PC-9 (cell line): ENCODE results near the gene GAB2. TPM values are rescaled to one million over a fixed set of nuclear protein-coding genes. Genes with fewer than 3 reads are reported as not detected.

Experiments
- BruUV-seq: library from RNA; stranded (reverse); fragments of 400-500 nt; replicated peaks from 2 replicates; lab custom pipeline; 2021; lab: Mats Ljungman, UMichigan
- CTCF ChIA-PET: fragments of 300-600 bp; sonication (Branson Sonifier 250); formaldehyde crosslinking; loops from one replicate; lab custom pipeline; 2022; ENCODE audit warnings: antibody characterized with exemption; lab: Charles Lee
- POLR2A ChIA-PET: fragments of 300-600 bp; sonication (Branson Sonifier 250); formaldehyde crosslinking; loops from one replicate; lab custom pipeline; 2022; ENCODE audit warnings: antibody characterized with exemption; ENCODE audit not compliant: unreplicated experiment; lab: Charles Lee
- DNase-seq, 2 experiments: peaks; one replicate each; pipeline versions ENCODE4 v3.0.0 to v3.0.0-alpha.2; 2015 to 2022; ENCODE audit warnings: mixed read lengths in 1 of 2
- H2AFZ ChIP-seq: fragments of 200-600 bp; sonication (generic); 2 replicates; pipeline ENCODE4 v1.8.1; 2017; ENCODE audit warnings: antibody characterized with exemption
- H3F3A ChIP-seq: fragments of 200-600 bp; sonication (generic); 2 replicates; pipeline ENCODE4 v1.8.1; 2017; ENCODE audit warnings: antibody characterized with exemption, mild to moderate bottlenecking, low read depth; ENCODE audit not compliant: insufficient read depth
- H3K27ac ChIP-seq: fragments of 200-600 bp; sonication (generic); 2 replicates; pipeline ENCODE4 v1.6.1; 2016; ENCODE audit warnings: mixed run types
- H3K27me3 ChIP-seq: fragments of 200-600 bp; sonication (generic); 2 replicates; pipeline ENCODE4 v1.6.1; 2016; ENCODE audit warnings: low read depth, mixed run types; ENCODE audit not compliant: insufficient read depth
- H3K36me3 ChIP-seq: fragments of 200-600 bp; sonication (generic); 2 replicates; pipeline ENCODE4 v1.6.1; 2016; ENCODE audit warnings: low read depth, mixed run types
- H3K4me1 ChIP-seq: fragments of 200-600 bp; sonication (generic); replicated peaks from 2 replicates; pipeline ENCODE4 v1.6.1; 2016; ENCODE audit warnings: mixed run types; ENCODE audit not compliant: insufficient read depth
- H3K4me2 ChIP-seq: fragments of 200-600 bp; sonication (generic); 2 replicates; pipeline ENCODE4 v1.6.1; 2017; ENCODE audit warnings: mixed run types
- H3K4me3 ChIP-seq: fragments of 200-600 bp; sonication (generic); 2 replicates; pipeline ENCODE4 v1.6.1; 2016; ENCODE audit warnings: mixed run types
- H3K79me2 ChIP-seq: fragments of 200-600 bp; sonication (generic); 2 replicates; pipeline ENCODE4 v1.6.1; 2017; ENCODE audit warnings: low read depth, mixed run types
- H3K9me2 ChIP-seq: fragments of 200-600 bp; sonication (generic); 2 replicates; pipeline ENCODE4 v1.8.1; 2017; ENCODE audit warnings: mild to moderate bottlenecking; ENCODE audit not compliant: insufficient read depth
- H3K9me3 ChIP-seq: fragments of 200-600 bp; sonication (generic); 2 replicates; pipeline ENCODE4 v1.8.1; 2016; ENCODE audit warnings: low read depth; ENCODE audit not compliant: insufficient read depth
- H4K20me1 ChIP-seq: fragments of 200-600 bp; sonication (generic); 2 replicates; pipeline ENCODE4 v1.8.1; 2017; ENCODE audit not compliant: insufficient read depth
- CTCF ChIP-seq: fragments of 200-600 bp; sonication (generic); conservative IDR thresholded peaks from 2 replicates; pipeline ENCODE4 v1.6.1; 2017; ENCODE audit warnings: mixed run types, antibody characterized with exemption, mild to moderate bottlenecking, moderate library complexity
- EZH2 ChIP-seq: fragments of 200-600 bp; sonication (generic); IDR thresholded peaks from 2 replicates; pipeline ENCODE4 v1.8.0; 2017; ENCODE audit warnings: antibody characterized with exemption, low read depth
- intact Hi-C: fragments of 100-400 bp; cut with micrococcal nuclease; formaldehyde crosslinking; loops from one replicate; pipeline ENCODE4 v1.10.0; 2022; ENCODE audit not compliant: unreplicated experiment
- total RNA-seq: library from RNA; stranded (reverse); gene quantifications from 2 replicates; pipeline ENCODE4 v1.2.3, GENCODE V29; 2021

Gene GAB2
- total RNA-seq, 1 experiment from 2014 or later, result 17.5 TPM

DNA sequence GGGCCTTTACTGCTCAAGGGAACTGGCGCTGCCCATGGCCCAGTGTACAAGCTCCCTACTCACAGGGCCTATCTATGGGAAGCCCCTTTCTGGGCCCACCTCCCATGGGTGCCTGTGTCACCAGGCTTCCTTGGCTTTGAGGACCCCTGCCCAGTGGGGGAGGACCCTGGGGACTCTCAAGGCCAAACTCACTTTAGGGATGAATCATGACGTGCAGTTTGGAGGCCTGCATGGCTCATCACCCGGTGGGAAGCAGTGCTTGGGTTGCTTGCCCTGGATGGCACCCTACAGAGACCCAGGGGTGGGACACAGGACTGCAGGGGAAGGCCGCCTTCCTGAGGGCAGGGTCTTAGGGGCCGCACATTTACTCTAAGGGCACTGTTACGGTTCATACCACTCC, 245.7 kb downstream of the GAB2 start:
- H3K27ac ChIP-seq, result no peak overlapping the region
- H2AFZ ChIP-seq, result no peak overlapping the region
- no peaks in the 10 kb centered on the region for H3K79me2 ChIP-seq
- no peaks in the 10 kb centered on the region for H3K4me1 ChIP-seq
- H3K4me3 ChIP-seq, result no peak overlapping the region
- ChIA-PET POLR2A (interaction anchor here (0.6 kb wide), 2 partner anchors 10 to 26 kb away, joined by 3 to 5 read pairs; no protein-coding TSS in a partner anchor), CTCF (no interaction called here)
- H3K36me3 ChIP-seq, result no peaks in the 10 kb centered on the region
- H3K27me3 ChIP-seq, result no peaks in the 10 kb centered on the region
- intact Hi-C loops, result no loop called here
- H3F3A ChIP-seq, result no peaks in the 10 kb centered on the region; the same call in 1 of the 2 replicates
- no peaks in the 10 kb centered on the region for H3K9me3 ChIP-seq
- TF ChIP-seq CTCF (no peak), EZH2 (no peak)
- no peak for DNase-seq
- no peak overlapping the region for H3K4me2 ChIP-seq
- BruUV-seq, result no TSS peak
- no peaks in the 10 kb centered on the region for H4K20me1 ChIP-seq
- no peaks in the 10 kb centered on the region for H3K9me2 ChIP-seq

- Histone ChIP-seq H3K79me2 (no peaks in the 10 kb centered on the region), H2AFZ (no peak overlapping the region), H3K4me1 (no peaks in the 10 kb centered on the region), H3K9me2 (no peaks in the 10 kb centered on the region), H3F3A (no peaks in the 10 kb centered on the region; the same call in 1 of the 2 replicates), H3K9me3 (no peaks in the 10 kb centered on the region), H3K36me3 (no peaks in the 10 kb centered on the region), H4K20me1 (no peaks in the 10 kb centered on the region), H3K4me2 (no peak overlapping the region), H3K27ac (no peak overlapping the region), H3K4me3 (no peak overlapping the region), H3K27me3 (no peaks in the 10 kb centered on the region)
- BruUV-seq, result no TSS peak
- intact Hi-C loops, result no loop called here
- TF ChIP-seq CTCF (no peak), EZH2 (no peak)
- POLR2A ChIA-PET, result interaction anchor here (0.6 kb wide), 2 partner anchors 9 to 27 kb away, joined by 3 to 5 read pairs; no protein-coding TSS in a partner anchor
- CTCF ChIA-PET, result no interaction called here
- no peak for DNase-seq
These were observed 246.6 kb downstream of the GAB2 start for GRCh38 chr11:78170874-78171549.

- no TSS peak for BruUV-seq
- TF ChIP-seq EZH2 (no peak), CTCF (no peak)
- Histone ChIP-seq H2AFZ (no peak overlapping the region), H3K9me2 (no peaks in the 10 kb centered on the region), H4K20me1 (no peaks in the 10 kb centered on the region), H3K27me3 (no peaks in the 10 kb centered on the region), H3K36me3 (no peaks in the 10 kb centered on the region), H3K9me3 (no peaks in the 10 kb centered on the region), H3K79me2 (no peaks in the 10 kb centered on the region), H3K27ac (no peak overlapping the region), H3K4me2 (no peak overlapping the region), H3K4me3 (no peak overlapping the region), H3F3A (no peaks in the 10 kb centered on the region; the same call in 1 of the 2 replicates), H3K4me1 (no peaks in the 10 kb centered on the region)
- DNase-seq, result no peak
- CTCF ChIA-PET, result interaction anchor here (0.7 kb wide), 1 partner anchor 628 kb away, joined by 5 read pairs; no protein-coding TSS in a partner anchor
- intact Hi-C loops, result no loop called here
- POLR2A ChIA-PET, result no interaction called here
These were observed 247.2 kb downstream of the GAB2 start for GRCh38 chr11:78170413-78170812.
